B cell (primary cell): ENCODE data around the gene SAXO1. TPM values are rescaled to one million over a fixed set of nuclear protein-coding genes. Genes with fewer than 3 reads are reported as not detected.

Source experiments
- ATAC-seq: fragments of 200-7000 bp; cut with Tn5 transposase; one replicate; pipeline ENCODE4 v1.10.0; 2021; ENCODE audit warnings: low read depth, mild to moderate bottlenecking, moderate number of reproducible peaks, moderate library complexity
- CTCF ChIA-PET: fragments of 350-600 bp; sonication (Branson Sonifier 250); formaldehyde crosslinking; loops from one replicate; lab custom pipeline; 2021; ENCODE audit warnings: antibody characterized with exemption, inconsistent platforms; lab: Charles Lee
- POLR2A ChIA-PET: fragments of 350-600 bp; sonication (Branson Sonifier 250); formaldehyde crosslinking; loops from one replicate; lab custom pipeline; 2021; ENCODE audit warnings: antibody characterized with exemption; lab: Charles Lee
- DNase-seq: peaks from one replicate; pipeline ENCODE4 v3.0.0; 2013
- H2AFZ ChIP-seq: 2 replicates; pipeline ENCODE4 v1.6.1; 2012; ENCODE audit warnings: mild to moderate bottlenecking, low read depth, low read length; ENCODE audit not compliant: insufficient read depth, poor library complexity, severe bottlenecking
- H3K27ac ChIP-seq, 2 donors: 1 replicate in 1 of 2; 2 replicates in 1 of 2; pipeline ENCODE4 v1.5.1; 2012 to 2013; ENCODE audit warnings: low read length in 2 of 2, mild to moderate bottlenecking in 2 of 2, moderate library complexity in 1 of 2
- H3K27me3 ChIP-seq, 4 experiments: fragments of 200-600 bp in 1 of 4; sonication (generic) in 1 of 4; replicated peaks in 1 of 4; 1 replicate in 2 of 4; 2 replicates in 2 of 4; pipeline versions ENCODE4 v1.6.1 to v1.7.0; 2013 to 2016; ENCODE audit warnings: low read length in 3 of 4, mild to moderate bottlenecking in 2 of 4, mixed read lengths in 1 of 4, moderate library complexity in 1 of 4; ENCODE audit not compliant: insufficient read depth in 4 of 4, control insufficient read depth in 3 of 4; ENCODE audit errors: control extremely low read depth in 1 of 4
- H3K36me3 ChIP-seq, 2 experiments: replicated peaks in 1 of 2; 1 replicate in 1 of 2; 2 replicates in 1 of 2; pipeline versions ENCODE4 v1.6.1 to v1.7.1; 2013; ENCODE audit warnings: low read length in 1 of 2; ENCODE audit not compliant: insufficient read depth in 2 of 2, control insufficient read depth in 1 of 2; ENCODE audit errors: control extremely low read depth in 1 of 2, extremely low read depth in 1 of 2
- H3K4me1 ChIP-seq, 2 donors: fragments of 200-600 bp in 1 of 2; sonication (generic) in 1 of 2; 1 replicate in 1 of 2; 2 replicates in 1 of 2; pipeline versions ENCODE4 v1.5.1 to v1.6.1; 2013 to 2017; ENCODE audit warnings: low read length in 2 of 2; ENCODE audit not compliant: control insufficient read depth in 2 of 2, insufficient read depth in 2 of 2
- H3K4me2 ChIP-seq: replicated peaks from 2 replicates; pipeline ENCODE3; 2012; ENCODE audit warnings: mild to moderate bottlenecking, low read depth, low read length; ENCODE audit not compliant: poor library complexity, severe bottlenecking
- H3K4me3 ChIP-seq, 5 experiments: fragments of 200-600 bp in 1 of 5; sonication (generic) in 1 of 5; 1 replicate in 3 of 5; 2 replicates in 2 of 5; pipeline versions ENCODE4 v1.5.1 to v1.7.0; 2011 to 2016; ENCODE audit warnings: low read length in 4 of 5, mild to moderate bottlenecking in 4 of 5, low read depth in 2 of 5, control low read depth in 1 of 5, moderate library complexity in 1 of 5; ENCODE audit not compliant: insufficient read depth in 1 of 5; ENCODE audit errors: control extremely low read depth in 1 of 5, extremely low read depth in 1 of 5
- H3K79me2 ChIP-seq: fragments of 200-600 bp; sonication (generic); one replicate; pipeline ENCODE4 v1.6.0; 2016; ENCODE audit warnings: low read length; ENCODE audit not compliant: control insufficient read depth, insufficient read depth
- H3K9ac ChIP-seq: fragments of 200-600 bp; sonication (generic); 2 replicates; pipeline ENCODE4 v1.6.1; 2017; ENCODE audit warnings: mild to moderate bottlenecking, low read length, moderate library complexity
- H3K9me3 ChIP-seq, 3 donors: one replicate each; pipeline versions ENCODE4 v1.6.1 to v1.7.1; 2013; ENCODE audit warnings: low read length in 2 of 3; ENCODE audit not compliant: control insufficient read depth in 2 of 3, insufficient read depth in 1 of 3; ENCODE audit errors: control extremely low read depth in 1 of 3
- H4K20me1 ChIP-seq: 2 replicates; pipeline ENCODE4 v1.6.0; 2012; ENCODE audit warnings: mild to moderate bottlenecking, low read length; ENCODE audit not compliant: insufficient read depth, control insufficient read depth, poor library complexity, severe bottlenecking
- H3K27ac Mint-ChIP-seq: one replicate; pipeline ENCODE4 v1.8.0; 2021; ENCODE audit warnings: mixed read lengths
- H3K27me3 Mint-ChIP-seq: one replicate; pipeline ENCODE4 v1.8.0; 2021; ENCODE audit warnings: mixed read lengths
- H3K4me1 Mint-ChIP-seq: one replicate; pipeline ENCODE4 v1.8.0; 2021; ENCODE audit warnings: mixed read lengths
- H3K4me3 Mint-ChIP-seq: one replicate; pipeline ENCODE4 v1.8.0; 2021; ENCODE audit warnings: mixed read lengths
- H3K9me3 Mint-ChIP-seq: one replicate; pipeline ENCODE4 v1.8.0; 2022; ENCODE audit warnings: mixed read lengths; ENCODE audit not compliant: insufficient read depth
- EZH2 ChIP-seq: IDR thresholded peaks from 2 replicates; pipeline ENCODE4 v1.6.1; 2012; ENCODE audit warnings: borderline replicate concordance, low read depth, mild to moderate bottlenecking, moderate library complexity, low read length; ENCODE audit not compliant: insufficient read depth, poor library complexity, severe bottlenecking
- WGBS: methylation state at CpG from one replicate; pipeline ENCODE4 v1.1.5; 2013; ENCODE audit warnings: missing lambda C conversion rate; ENCODE audit not compliant: insufficient coverage; 5-methylcytosine and 5-hydroxymethylcytosine counted together
- intact Hi-C: fragments of 100-400 bp; cut with micrococcal nuclease; formaldehyde crosslinking; loops from one replicate; pipeline ENCODE4 v1.10.0; 2022
- polyA plus RNA-seq: library from polyadenylated mRNA; depleted of rRNA; stranded (reverse); fragments of >200 nt; gene quantifications from 2 replicates; pipeline ENCODE4 v1.2.3, GENCODE V29; 2012
- total RNA-seq, 2 donors: library from RNA; stranded (reverse); fragments of 120-200 nt in 1 of 2; gene quantifications; 1 replicate in 1 of 2; 2 replicates in 1 of 2; pipeline versions ENCODE4 v1.2.3 to v1.2.4, GENCODE V29; 2013 to 2022
- TF ChIP-seq, protein P1 (sequence below): fragments of 200-600 bp; IDR thresholded peaks from one replicate; pipeline ENCODE4 v1.8.0; 2022; ENCODE audit warnings: antibody characterized with exemption, mild to moderate bottlenecking

The SAXO1 gene
- total and polyA plus RNA-seq, 2 donors (not counting 1 experiment from before 2014, with no cell fraction given) = 0.01 TPM; not detected in 1

DNA sequence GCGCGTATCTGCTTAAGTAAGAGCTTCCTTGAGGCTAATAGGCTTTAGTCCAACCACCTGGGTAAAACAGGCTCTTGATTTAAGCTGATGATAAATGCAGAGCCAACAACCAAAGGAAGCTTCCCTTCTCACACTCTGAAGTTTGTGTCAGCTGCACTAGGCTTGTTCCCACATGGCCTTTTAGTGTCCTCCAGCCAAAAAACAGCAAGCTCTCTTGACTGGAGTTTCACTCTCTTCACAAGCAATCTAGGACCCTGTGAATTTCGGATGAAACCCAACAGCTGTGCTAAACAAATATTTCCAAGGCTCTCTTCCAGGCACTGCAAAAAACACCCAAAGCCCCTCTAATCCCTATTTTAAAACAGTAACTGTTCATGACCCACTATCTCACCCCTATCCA is 63.9 kb downstream of the SAXO1 start:
- no peaks in the 10 kb centered on the region for H3K4me1 Mint-ChIP-seq
- DNase-seq (no peak), ATAC-seq (no peak)
- Histone ChIP-seq H3K4me3 (no peak overlapping the region), H3K36me3 (no peaks in the 10 kb centered on the region), H3K9me3 (peaks cover 0 to 13% (median 0%) of the 10 kb centered on the region in 3 donors), H3K4me1 (no peaks in the 10 kb centered on the region), H3K4me2 (no peak overlapping the region), H2AFZ (no peak overlapping the region), H3K27ac (no peak overlapping the region), H4K20me1 (no peaks in the 10 kb centered on the region), H3K79me2 (no peaks in the 10 kb centered on the region), H3K27me3 (peaks cover 0 to 3% (median 0%) of the 10 kb centered on the region in 4 experiments), H3K9ac (no peak overlapping the region)
- POLR2A ChIA-PET = no interaction called here
- H3K9me3 Mint-ChIP-seq = peaks cover 3% of the 10 kb centered on the region
- CTCF ChIA-PET = no interaction called here
- peaks cover 30% of the 10 kb centered on the region for H3K27me3 Mint-ChIP-seq
- H3K4me3 Mint-ChIP-seq = no peak overlapping the region
- intact Hi-C loops = no loop called here
- 29% methylated on average over 1 of the region's 3 CpGs for WGBS
- H3K27ac Mint-ChIP-seq = no peak overlapping the region
- TF ChIP-seq, protein P1, sequence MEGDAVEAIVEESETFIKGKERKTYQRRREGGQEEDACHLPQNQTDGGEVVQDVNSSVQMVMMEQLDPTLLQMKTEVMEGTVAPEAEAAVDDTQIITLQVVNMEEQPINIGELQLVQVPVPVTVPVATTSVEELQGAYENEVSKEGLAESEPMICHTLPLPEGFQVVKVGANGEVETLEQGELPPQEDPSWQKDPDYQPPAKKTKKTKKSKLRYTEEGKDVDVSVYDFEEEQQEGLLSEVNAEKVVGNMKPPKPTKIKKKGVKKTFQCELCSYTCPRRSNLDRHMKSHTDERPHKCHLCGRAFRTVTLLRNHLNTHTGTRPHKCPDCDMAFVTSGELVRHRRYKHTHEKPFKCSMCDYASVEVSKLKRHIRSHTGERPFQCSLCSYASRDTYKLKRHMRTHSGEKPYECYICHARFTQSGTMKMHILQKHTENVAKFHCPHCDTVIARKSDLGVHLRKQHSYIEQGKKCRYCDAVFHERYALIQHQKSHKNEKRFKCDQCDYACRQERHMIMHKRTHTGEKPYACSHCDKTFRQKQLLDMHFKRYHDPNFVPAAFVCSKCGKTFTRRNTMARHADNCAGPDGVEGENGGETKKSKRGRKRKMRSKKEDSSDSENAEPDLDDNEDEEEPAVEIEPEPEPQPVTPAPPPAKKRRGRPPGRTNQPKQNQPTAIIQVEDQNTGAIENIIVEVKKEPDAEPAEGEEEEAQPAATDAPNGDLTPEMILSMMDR = no peak
- TF ChIP-seq EZH2 = no peak

DNA sequence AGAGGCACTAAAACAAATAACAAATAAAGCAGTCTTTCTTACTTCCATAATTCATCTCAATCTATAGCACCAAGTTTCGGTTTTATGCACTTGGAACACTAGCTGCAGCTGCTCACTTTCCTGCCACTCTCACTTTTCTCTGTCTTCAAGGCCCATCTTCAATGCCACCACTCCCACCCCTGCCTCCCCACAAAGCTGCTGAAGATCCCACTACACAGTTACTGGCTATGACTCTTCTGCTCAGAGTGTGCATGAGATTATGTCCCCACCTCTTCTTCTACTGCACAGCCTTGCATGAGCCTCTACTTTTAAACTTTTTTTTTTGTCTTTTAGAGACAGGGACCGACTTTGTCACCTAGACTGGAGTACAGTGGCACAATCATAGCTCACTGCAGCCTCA is 77.4 kb downstream of the SAXO1 start:
- ATAC-seq (no peak), DNase-seq (no peak)
- no peak overlapping the region for H3K4me3 Mint-ChIP-seq
- intact Hi-C loops = no loop called here
- ChIA-PET CTCF (no interaction called here), POLR2A (no interaction called here)
- Histone ChIP-seq H3K9me3 (no peaks in the 10 kb centered on the region), H3K79me2 (no peaks in the 10 kb centered on the region), H3K27ac (no peak overlapping the region), H3K9ac (no peak overlapping the region), H3K4me1 (no peaks in the 10 kb centered on the region), H3K4me3 (no peak overlapping the region), H4K20me1 (no peaks in the 10 kb centered on the region), H2AFZ (no peak overlapping the region), H3K4me2 (no peak overlapping the region), H3K36me3 (no peaks in the 10 kb centered on the region), H3K27me3 (no peaks in the 10 kb centered on the region)
- no peak overlapping the region for H3K27ac Mint-ChIP-seq
- TF ChIP-seq, protein P1 = no peak
- TF ChIP-seq EZH2 = no peak
- no peaks in the 10 kb centered on the region for H3K9me3 Mint-ChIP-seq
- WGBS = 48% methylated on average over 2 of the region's 2 CpGs
- H3K4me1 Mint-ChIP-seq = no peaks in the 10 kb centered on the region
- H3K27me3 Mint-ChIP-seq = peaks cover 10% of the 10 kb centered on the region
